Osteoblast (primary cell): ENCODE results near the gene NAA10. TPM values are rescaled to one million over a fixed set of nuclear protein-coding genes. Genes with fewer than 3 reads are reported as not detected.
A peak's percentile ranks its signal among the peaks of the same experiment; 100 is the strongest.

Experiments
- DNase-seq: peaks from one replicate; pipeline ENCODE4 v3.0.0; 2011; ENCODE audit warnings: low spot score, mixed read lengths; ENCODE audit not compliant: insufficient read length; ENCODE audit errors: missing footprints
- H2AFZ ChIP-seq: 2 replicates; pipeline ENCODE4 v1.6.0; 2011; ENCODE audit warnings: mild to moderate bottlenecking, low read length
- H3K27ac ChIP-seq: 2 replicates; pipeline ENCODE4 v1.5.1; 2011; ENCODE audit warnings: mild to moderate bottlenecking, low read depth, low read length, moderate library complexity
- H3K27me3 ChIP-seq: 2 replicates; pipeline ENCODE4 v1.6.0; 2012; ENCODE audit warnings: mild to moderate bottlenecking, control low read depth, inconsistent platforms, low read length, moderate library complexity; ENCODE audit not compliant: insufficient read depth
- H3K36me3 ChIP-seq: 2 replicates; pipeline ENCODE4 v1.5.1; 2011; ENCODE audit warnings: mild to moderate bottlenecking, low read length, control low read depth, moderate library complexity; ENCODE audit not compliant: insufficient read depth
- H3K4me1 ChIP-seq: 2 replicates; pipeline ENCODE4 v1.5.1; 2011; ENCODE audit warnings: mild to moderate bottlenecking, low read length, control low read depth, moderate library complexity; ENCODE audit not compliant: insufficient read depth
- H3K4me2 ChIP-seq: 2 replicates; pipeline ENCODE4 v1.6.0; 2011; ENCODE audit warnings: mild to moderate bottlenecking, low read length; ENCODE audit not compliant: insufficient read depth
- H3K4me3 ChIP-seq: fragments of 200-600 bp; sonication (generic); 3 replicates; pipeline ENCODE4 v1.5.1; 2012; ENCODE audit warnings: mild to moderate bottlenecking, low read length, inconsistent platforms; ENCODE audit not compliant: insufficient read depth
- H3K79me2 ChIP-seq: 2 replicates; pipeline ENCODE4 v1.6.0; 2012; ENCODE audit warnings: mild to moderate bottlenecking, low read length, control low read depth, inconsistent platforms; ENCODE audit not compliant: insufficient read depth
- H3K9me3 ChIP-seq: 2 replicates; pipeline ENCODE4 v1.5.1; 2011; ENCODE audit warnings: low read depth, low read length, control low read depth
- H4K20me1 ChIP-seq: 2 replicates; pipeline ENCODE4 v1.6.0; 2012; ENCODE audit warnings: mild to moderate bottlenecking, low read length, control low read depth; ENCODE audit not compliant: insufficient read depth
- CTCF ChIP-seq: IDR thresholded peaks from 2 replicates; pipeline ENCODE4 v1.5.1; 2011; ENCODE audit warnings: mild to moderate bottlenecking, low read depth, low read length, moderate library complexity; ENCODE audit errors: extremely low read depth
- total RNA-seq: library from RNA; depleted of rRNA; stranded (reverse); fragments of >200 nt; gene quantifications from 2 replicates; pipeline ENCODE4 v1.2.3, GENCODE V29; 2012

The NAA10 gene
- total RNA-seq, 1 donor = 43.4 TPM

- Histone ChIP-seq H3K4me1 (no peaks in the 10 kb centered on the region), H4K20me1 (peaks cover 11% of the 10 kb centered on the region), H3K27ac (no peak overlapping the region), H3K4me3 (no peak overlapping the region), H3K36me3 (peaks cover 72% of the 10 kb centered on the region), H3K27me3 (no peaks in the 10 kb centered on the region), H2AFZ (no peak overlapping the region), H3K9me3 (no peaks in the 10 kb centered on the region), H3K79me2 (peaks cover 7% of the 10 kb centered on the region), H3K4me2 (no peak overlapping the region)
- no peak for TF ChIP-seq CTCF
- no peak for DNase-seq
These were observed 22.4 kb upstream of the NAA10 start for GRCh38 chrX:153957224-153957623.

GRCh38 chrX:153956044-153956907 is 21.4 kb upstream of the NAA10 start:
- no peaks in the 10 kb centered on the region for H3K9me3 ChIP-seq
- no peaks in the 10 kb centered on the region for H3K27me3 ChIP-seq
- peaks cover 71% of the 10 kb centered on the region for H3K36me3 ChIP-seq
- no peak overlapping the region for H3K27ac ChIP-seq
- H4K20me1 ChIP-seq = peaks cover 3% of the 10 kb centered on the region
- DNase-seq = no peak
- H3K4me3 ChIP-seq = no peak overlapping the region
- H2AFZ ChIP-seq = no peak overlapping the region
- H3K4me1 ChIP-seq = no peaks in the 10 kb centered on the region
- H3K4me2 ChIP-seq = no peak overlapping the region
- H3K79me2 ChIP-seq = no peaks in the 10 kb centered on the region
- TF ChIP-seq CTCF = no peak

- H3K79me2 ChIP-seq = no peaks in the 10 kb centered on the region
- H3K4me1 ChIP-seq = no peaks in the 10 kb centered on the region
- TF ChIP-seq CTCF = no peak
- no peak overlapping the region for H3K4me3 ChIP-seq
- H3K27me3 ChIP-seq = no peaks in the 10 kb centered on the region
- H3K27ac ChIP-seq = no peak overlapping the region
- no peak overlapping the region for H3K4me2 ChIP-seq
- H4K20me1 ChIP-seq = peaks cover 2% of the 10 kb centered on the region
- H3K9me3 ChIP-seq = no peaks in the 10 kb centered on the region
- H3K36me3 ChIP-seq = peaks cover 77% of the 10 kb centered on the region
- DNase-seq = no peak
- no peak overlapping the region for H2AFZ ChIP-seq
These were observed 20.4 kb upstream of the NAA10 start for GRCh38 chrX:153955228-153955732.

GRCh38 chrX:153954558-153955227 is 19.9 kb upstream of the NAA10 start:
- H3K36me3 ChIP-seq = peaks cover 83% of the 10 kb centered on the region
- H3K27me3 ChIP-seq = no peaks in the 10 kb centered on the region

More at GRCh38 chrX:153954558-153955227, 19.9 kb upstream of the NAA10 start:
- DNase-seq = peak; percentile 87
- no peak overlapping the region for H3K4me2 ChIP-seq
- no peaks in the 10 kb centered on the region for H3K79me2 ChIP-seq
- H4K20me1 ChIP-seq = peaks cover 2% of the 10 kb centered on the region
- no peak overlapping the region for H3K27ac ChIP-seq
- no peaks in the 10 kb centered on the region for H3K9me3 ChIP-seq
- no peaks in the 10 kb centered on the region for H3K4me1 ChIP-seq
- H3K4me3 ChIP-seq = no peak overlapping the region
- no peak overlapping the region for H2AFZ ChIP-seq
- TF ChIP-seq CTCF = no peak
